ENCODE data around the gene SNX25.

SNX25 gene

DNA sequence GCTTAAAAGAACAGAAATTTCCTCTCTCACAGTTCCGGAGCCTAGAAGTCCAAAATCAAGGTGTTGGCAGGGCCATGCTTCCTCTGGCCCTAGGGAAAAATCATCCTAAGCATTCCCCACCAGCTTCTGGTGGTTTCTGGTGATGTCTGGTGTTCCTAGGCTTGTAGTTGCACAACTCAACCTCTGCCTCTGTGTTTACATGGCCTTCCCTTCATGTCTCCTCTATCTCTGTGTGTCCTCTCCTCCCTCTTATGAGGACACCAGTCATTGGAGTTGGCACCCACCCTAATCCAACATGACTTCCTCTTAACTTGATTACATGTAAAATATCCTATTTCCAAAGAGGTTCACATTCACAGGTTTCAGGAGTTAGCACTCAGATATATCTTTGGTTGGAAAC lies 170.9 kb downstream of the SNX25 start:
- no peak for DNase-seq (ENCODE audit: low read depth)

GRCh38 chr4:185381288-185382196 lies 172.1 kb downstream of the SNX25 start:
- DNase-seq (ENCODE audit: low read depth), result no peak

GRCh38 chr4:185382754-185383153 lies 173.4 kb downstream of the SNX25 start:
- DNase-seq (ENCODE audit: low read depth), result no peak

GRCh38 chr4:185383451-185383850 lies 174.1 kb downstream of the SNX25 start:
- DNase-seq (ENCODE audit: low read depth), result no peak

GRCh38 chr4:185384061-185384460 lies 174.7 kb downstream of the SNX25 start:
- no peak for DNase-seq (ENCODE audit: low read depth)

DNA sequence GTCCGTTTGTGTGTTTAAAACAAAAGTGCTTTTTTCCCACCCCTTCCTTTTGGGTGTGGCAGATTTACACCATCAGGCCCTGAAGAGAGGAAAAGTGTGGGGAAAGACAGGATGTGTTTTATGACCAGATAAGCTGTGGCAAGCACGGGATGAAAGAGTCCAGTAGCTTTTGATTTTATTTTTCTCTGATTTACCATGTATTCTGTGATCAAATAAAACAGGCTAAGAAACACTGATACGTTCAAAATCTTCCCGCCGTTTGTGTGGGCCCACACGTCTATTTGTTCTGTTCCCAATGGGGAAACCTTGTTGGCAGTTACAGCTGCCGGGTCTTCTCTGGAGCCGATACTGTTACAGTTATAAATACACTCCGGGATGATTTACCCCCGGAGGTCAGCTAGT lies 175.5 kb downstream of the SNX25 start:
- no peak for DNase-seq (ENCODE audit: low read depth)

- no peak for DNase-seq (ENCODE audit: low read depth)
Observed at GRCh38 chr4:185387957-185388356, 178.6 kb downstream of the SNX25 start.

GRCh38 chr4:185390941-185391340 lies 181.5 kb downstream of the SNX25 start:
- no peak for DNase-seq (ENCODE audit: low read depth)

GRCh38 chr4:185392156-185392555 lies 182.8 kb downstream of the SNX25 start:
- no peak for DNase-seq (ENCODE audit: low read depth)

- no peak for DNase-seq (ENCODE audit: low read depth)
Observed at GRCh38 chr4:185394568-185395237, 185.3 kb downstream of the SNX25 start.

DNA sequence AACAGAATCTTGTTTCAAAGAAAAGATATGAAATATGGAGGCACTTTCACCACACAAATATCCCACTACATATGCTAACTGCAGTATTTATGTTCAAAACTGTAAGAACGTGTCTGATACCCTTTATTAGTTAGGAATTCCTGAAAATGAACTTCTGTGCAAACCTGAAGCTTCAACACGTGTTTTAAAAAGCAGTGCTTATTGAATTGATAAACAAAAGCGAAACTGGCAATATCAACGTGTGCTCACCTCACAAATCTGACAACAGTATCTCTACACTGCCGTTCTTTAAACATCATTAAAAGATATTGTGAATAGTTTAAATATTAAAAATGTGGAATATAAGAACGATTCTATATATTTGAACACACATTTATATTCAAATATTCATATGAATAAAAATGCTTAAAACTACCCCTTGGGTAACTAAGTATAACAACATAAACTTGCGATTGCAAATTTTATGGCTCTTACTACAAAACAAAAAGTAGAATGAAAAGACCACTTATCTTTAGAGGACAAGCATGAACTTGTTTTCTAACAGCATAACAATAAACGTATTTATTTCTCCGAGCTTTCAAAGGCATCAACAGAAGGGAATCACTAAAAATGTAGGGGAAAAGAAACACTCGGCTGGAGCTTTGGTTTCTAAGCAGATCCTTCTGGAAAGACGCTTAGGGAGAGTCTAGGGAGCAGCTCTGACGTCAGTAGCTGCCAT lies 186.0 kb downstream of the SNX25 start, which contains the start of gene LRP2BP:
LRP2BP (minus strand) TSS at position 687 of the 718 bp plus-strand sequence. CDS start 17,738 bp downstream, outside the sequence.
- no peak for DNase-seq (ENCODE audit: low read depth)

GRCh38 chr4:185395956-185396723 lies 186.7 kb downstream of the SNX25 start:
- DNase-seq (ENCODE audit: low read depth), result peak; percentile 95

GRCh38 chr4:185396724-185397385 lies 187.5 kb downstream of the SNX25 start, which contains the start of gene ANKRD37:
ANKRD37 (plus strand) TSS chr4:185396841; CDS start chr4:185396924, 83 bp downstream.
- no peak for DNase-seq (ENCODE audit: low read depth)

GRCh38 chr4:185398618-185399017 lies 189.2 kb downstream of the SNX25 start:
- no peak for DNase-seq (ENCODE audit: low read depth)

DNA sequence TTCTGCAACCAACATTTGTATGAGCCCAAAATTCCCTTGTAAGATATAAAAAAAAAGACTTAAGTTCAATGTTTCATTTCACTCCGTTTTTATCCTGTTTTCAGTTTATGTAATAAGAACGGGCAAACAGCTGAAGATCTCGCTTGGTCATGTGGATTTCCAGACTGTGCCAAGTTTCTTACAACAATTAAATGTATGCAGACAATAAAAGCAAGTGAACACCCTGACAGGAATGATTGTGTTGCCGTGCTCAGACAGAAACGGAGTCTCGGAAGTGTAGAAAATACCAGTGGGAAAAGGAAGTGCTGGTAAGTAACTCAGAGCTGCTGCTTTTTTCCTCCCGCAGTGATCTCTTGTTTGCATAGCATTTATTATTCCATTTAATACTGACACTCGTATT lies 190.1 kb downstream of the SNX25 start:
- DNase-seq (ENCODE audit: low read depth), result no peak

DNA sequence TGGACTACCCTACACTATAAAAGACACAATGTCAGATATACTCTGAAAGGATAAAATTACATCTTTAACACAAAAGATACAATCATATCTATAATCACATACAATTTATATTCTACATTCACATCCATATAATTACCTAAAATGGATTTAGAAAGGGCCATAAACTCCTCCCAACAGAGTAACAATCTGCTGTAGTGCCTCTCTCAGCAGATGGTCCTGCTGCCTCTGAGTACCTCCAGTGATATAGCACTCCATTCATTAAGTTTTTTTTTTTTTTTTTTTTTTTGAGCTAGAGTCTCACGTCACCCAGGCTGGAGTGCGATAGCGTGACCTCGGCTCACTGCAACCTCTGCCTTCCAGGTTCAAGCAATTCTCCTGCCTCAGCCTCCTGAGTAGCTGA lies 194.6 kb downstream of the SNX25 start:
- no peak for DNase-seq (ENCODE audit: low read depth)

DNA sequence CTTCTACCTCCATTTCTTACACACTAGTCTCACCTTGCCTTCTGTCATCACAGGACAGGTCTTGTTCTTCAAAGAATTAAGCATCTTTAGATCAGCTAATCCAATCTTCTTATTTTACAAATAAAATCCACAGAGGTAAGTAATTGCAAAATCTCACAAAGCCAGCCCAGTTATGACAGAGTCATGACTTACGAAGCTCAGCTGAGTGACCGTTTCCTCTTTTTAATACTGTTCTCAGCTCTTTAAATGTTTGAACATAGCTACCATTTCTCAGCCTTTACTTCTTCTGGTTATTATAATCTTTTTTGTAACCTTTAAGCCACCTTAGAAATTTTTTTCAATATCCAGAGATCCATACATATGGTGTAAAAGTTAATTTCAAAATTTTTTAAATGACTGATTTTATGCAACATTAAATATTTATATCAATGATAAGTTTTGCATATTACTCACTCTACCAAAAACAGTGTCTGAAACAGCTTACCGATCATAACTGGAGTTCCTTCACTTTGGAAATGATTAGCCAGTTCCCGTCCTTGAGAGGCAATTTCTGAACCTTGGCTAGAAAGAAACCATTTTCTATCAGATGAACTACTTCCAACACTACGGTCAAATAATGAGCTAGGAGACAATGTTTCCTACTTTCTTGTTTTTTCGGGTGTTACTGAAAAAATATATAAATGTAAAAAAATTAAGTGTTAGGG lies 196.1 kb downstream of the SNX25 start:
- DNase-seq (ENCODE audit: low read depth), result no peak

DNA sequence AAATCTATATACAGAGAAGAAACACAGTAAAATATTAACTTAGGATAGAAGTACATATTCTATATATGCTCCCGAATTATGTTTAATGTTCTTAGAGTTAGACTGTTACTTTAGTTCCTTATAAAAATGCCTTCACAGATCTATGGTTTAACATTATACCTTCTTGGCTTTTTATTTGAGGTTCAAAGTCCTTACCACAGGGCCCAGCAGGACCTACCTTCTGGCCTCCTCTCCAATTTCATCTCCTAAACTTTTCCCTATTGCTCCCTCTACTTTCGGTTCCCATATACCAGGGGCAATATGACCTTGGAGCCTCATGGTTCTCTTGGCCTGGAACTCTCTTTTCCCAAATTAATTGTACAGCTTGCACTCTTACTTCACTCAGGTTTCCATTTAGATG lies 199.0 kb downstream of the SNX25 start:
- no peak for DNase-seq (ENCODE audit: low read depth)

DNA sequence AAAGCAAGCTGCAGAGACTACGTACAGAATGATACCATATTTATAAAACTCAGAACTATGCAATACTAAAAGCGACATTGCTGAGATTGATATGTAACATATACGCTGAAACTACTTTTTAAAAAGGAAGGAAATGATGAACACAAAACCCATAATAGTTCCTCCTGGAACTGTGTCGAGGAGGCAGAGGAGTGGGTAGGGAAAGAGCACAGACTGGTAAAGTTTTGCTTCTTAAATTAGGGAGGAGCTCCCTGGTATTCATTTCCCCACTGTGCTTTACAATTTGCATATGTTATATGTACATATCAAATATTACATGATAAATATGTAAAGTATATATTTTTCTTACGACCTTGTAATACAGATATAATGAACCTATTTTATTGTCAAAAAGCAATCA lies 202.5 kb downstream of the SNX25 start:
- no peak for DNase-seq (ENCODE audit: low read depth)

DNA sequence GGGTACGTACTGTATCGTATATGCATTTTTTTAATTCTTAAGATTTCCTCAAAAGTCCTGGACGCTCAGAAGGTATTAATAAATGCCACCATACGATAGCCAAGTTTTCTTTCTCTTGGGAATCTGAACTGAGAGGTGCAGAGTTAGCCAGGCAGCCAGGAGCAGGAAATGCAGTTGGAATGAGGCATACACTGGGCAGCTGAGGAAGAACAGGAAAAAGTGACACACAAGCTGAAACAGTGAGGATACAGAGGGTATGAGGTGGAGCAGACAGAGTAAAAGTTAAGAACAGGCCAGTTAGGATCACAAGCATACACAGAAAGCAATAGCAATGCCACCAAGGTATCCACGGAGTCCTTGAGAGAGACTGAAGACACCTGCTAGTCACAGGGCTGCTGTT lies 203.0 kb downstream of the SNX25 start:
- DNase-seq (ENCODE audit: low read depth), result no peak
